PFSK-1 (cell line): ENCODE measurements around the gene STRADB.

Experiments
- FOXP2 ChIP-seq: optimal IDR thresholded peaks from 2 replicates; pipeline ENCODE3; 2011; ENCODE audit warnings: borderline replicate concordance, control low read depth, inconsistent platforms; ENCODE audit not compliant: insufficient read depth; ENCODE audit errors: extremely low read length, extremely low read depth
- POLR2AphosphoS5 ChIP-seq: IDR thresholded peaks from 2 replicates; pipeline ENCODE4 v1.6.1; 2012; ENCODE audit warnings: low read depth, mild to moderate bottlenecking, control low read depth, low read length, moderate library complexity
- SIN3A ChIP-seq: IDR thresholded peaks from 2 replicates; pipeline ENCODE4 v1.6.1; 2012; ENCODE audit warnings: mild to moderate bottlenecking, low read length, moderate library complexity, borderline replicate concordance; ENCODE audit not compliant: insufficient read depth
- TAF1 ChIP-seq: IDR thresholded peaks from 2 replicates; pipeline ENCODE4 v1.6.1; 2012; ENCODE audit warnings: low read length, control low read depth, borderline replicate concordance; ENCODE audit not compliant: insufficient read depth
- TF ChIP-seq, protein P1 (sequence below), 2 experiments: IDR thresholded peaks; 2 replicates each; pipeline versions ENCODE4 v1.6.1 to v1.8.0; 2011 to 2012; ENCODE audit warnings: low read depth in 2 of 2, low read length in 2 of 2, control low read depth in 1 of 2, inconsistent platforms in 1 of 2, mild to moderate bottlenecking in 1 of 2, moderate library complexity in 1 of 2; ENCODE audit not compliant: insufficient read depth in 1 of 2

STRADB gene

DNA sequence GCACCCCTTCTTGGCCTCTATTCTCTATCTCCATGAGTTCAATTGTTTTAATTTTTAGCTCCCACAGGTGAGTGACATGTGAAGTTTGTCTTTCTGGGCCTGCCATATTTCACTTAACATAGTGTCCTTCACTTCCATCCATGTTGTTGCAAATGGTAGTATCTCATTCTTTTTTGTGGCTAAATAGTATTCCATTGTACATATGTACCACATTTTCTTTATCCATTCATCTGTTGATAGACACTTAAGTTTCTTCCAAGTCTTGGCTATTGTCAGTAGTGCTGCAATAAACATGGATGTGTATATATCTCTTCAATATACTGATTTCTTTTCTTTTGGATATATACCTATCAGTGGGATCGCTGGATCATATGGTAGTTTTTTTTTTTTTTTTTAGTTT, 9.0 kb downstream of the STRADB start:
- TF ChIP-seq SIN3A: no peak
- TF ChIP-seq TAF1: no peak
- no peak for TF ChIP-seq POLR2AphosphoS5
- TF ChIP-seq, protein P1, sequence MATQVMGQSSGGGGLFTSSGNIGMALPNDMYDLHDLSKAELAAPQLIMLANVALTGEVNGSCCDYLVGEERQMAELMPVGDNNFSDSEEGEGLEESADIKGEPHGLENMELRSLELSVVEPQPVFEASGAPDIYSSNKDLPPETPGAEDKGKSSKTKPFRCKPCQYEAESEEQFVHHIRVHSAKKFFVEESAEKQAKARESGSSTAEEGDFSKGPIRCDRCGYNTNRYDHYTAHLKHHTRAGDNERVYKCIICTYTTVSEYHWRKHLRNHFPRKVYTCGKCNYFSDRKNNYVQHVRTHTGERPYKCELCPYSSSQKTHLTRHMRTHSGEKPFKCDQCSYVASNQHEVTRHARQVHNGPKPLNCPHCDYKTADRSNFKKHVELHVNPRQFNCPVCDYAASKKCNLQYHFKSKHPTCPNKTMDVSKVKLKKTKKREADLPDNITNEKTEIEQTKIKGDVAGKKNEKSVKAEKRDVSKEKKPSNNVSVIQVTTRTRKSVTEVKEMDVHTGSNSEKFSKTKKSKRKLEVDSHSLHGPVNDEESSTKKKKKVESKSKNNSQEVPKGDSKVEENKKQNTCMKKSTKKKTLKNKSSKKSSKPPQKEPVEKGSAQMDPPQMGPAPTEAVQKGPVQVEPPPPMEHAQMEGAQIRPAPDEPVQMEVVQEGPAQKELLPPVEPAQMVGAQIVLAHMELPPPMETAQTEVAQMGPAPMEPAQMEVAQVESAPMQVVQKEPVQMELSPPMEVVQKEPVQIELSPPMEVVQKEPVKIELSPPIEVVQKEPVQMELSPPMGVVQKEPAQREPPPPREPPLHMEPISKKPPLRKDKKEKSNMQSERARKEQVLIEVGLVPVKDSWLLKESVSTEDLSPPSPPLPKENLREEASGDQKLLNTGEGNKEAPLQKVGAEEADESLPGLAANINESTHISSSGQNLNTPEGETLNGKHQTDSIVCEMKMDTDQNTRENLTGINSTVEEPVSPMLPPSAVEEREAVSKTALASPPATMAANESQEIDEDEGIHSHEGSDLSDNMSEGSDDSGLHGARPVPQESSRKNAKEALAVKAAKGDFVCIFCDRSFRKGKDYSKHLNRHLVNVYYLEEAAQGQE (IDR thresholded peaks at IDR 0.05; ENCODE audit: insufficient read depth in 1 of 2, low read depth in 2 of 2, low read length in 2 of 2): no peak
- no peak for TF ChIP-seq FOXP2

DNA sequence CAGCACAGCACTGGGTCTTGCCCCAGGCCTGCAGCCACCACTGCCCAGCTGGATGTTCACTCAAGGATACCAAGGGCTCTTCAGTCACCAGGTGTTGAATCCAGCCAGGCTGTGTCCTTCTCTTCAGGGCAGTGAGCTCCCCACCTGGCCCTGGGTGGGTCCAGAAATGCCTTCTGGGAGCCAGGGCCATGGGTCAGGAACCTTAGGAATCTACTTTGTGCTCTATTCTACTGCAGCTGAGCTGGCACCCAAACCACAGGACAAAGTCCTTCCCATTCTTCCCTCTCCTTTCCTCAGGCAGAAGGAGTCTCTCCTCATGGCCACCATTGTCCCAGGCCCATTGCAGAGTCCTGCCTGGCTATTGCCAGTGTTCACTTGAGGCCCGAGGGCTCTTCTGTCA, 13.0 kb downstream of the STRADB start:
- TF ChIP-seq SIN3A (no peak), FOXP2 (no peak), TAF1 (no peak), POLR2AphosphoS5 (no peak)
- TF ChIP-seq, protein P1 (IDR thresholded peaks at IDR 0.05; ENCODE audit: insufficient read depth in 1 of 2, low read depth in 2 of 2, low read length in 2 of 2): no peak

DNA sequence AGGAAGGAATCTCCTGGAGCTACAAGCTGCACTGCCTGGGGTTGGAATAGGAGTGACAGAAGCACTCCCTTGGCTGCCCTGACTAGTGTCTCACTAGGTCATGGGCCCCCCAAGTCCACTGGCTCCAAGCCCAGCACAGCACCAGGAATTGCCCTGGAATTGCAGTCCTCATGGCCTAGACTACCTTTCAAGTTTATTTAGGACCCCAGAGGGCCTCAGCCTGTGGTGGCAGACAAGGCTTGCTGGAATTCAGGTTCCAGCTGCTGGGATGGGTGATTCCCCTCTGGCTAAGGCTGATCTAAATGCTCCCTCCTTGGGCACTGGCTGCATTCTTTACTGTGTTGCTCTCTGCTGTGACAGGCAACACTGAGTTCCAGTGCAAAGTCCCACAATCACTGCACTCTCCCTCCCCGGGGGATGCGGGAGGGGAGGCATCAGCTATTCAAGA, 14.0 kb downstream of the STRADB start:
- TF ChIP-seq POLR2AphosphoS5 (no peak), SIN3A (no peak), FOXP2 (no peak), TAF1 (no peak)
- TF ChIP-seq, protein P1 (IDR thresholded peaks at IDR 0.05; ENCODE audit: insufficient read depth in 1 of 2, low read depth in 2 of 2, low read length in 2 of 2): no peak

DNA sequence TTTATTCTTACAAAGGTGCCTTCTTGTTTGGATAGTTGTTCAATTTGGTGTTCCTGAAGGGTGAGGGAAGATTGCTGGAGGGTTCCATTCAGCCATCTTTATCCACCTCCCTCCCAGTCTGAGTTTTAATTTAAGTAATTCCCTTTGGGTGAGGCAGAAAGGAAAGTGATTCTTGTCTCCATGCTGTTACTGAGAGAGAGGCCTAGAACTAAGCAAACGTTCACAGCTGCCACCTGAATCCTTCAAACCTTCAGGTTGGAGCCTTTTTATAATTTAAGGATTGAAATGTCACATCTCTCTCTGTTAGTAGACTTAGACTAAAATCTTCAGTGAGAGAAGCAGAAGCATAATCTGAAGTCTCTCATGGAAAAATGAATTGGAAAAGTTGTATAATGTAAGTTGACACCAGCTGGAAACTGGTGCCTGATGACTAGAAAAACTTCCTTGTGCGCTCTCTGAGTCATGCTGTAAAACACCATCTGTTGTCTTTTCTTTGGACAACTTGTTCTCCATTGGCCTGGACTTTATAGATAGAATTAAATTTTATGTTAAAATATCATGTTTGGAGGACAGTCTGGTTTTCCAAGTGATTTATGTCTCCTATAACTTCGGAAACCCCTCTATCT, 14.6 kb downstream of the STRADB start:
- TF ChIP-seq SIN3A: no peak

DNA sequence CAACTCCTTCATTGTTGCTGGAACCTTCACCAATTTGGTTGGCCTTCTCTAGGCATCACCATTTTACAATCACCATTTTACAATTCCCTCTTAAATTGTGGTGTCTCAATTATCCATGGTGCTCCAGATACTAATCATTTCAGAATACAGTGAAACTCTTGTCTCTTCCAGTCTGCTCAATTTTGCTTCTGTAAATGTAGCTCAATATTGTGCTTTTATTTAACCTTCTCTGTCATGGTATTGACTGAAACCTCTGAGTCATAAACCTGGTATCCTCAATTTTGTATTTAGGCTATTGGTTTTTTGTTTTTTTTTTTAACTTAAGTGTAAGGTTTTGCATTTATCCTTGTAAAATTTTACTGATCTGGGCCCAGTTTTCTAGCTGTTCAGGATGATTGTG, 16.1 kb downstream of the STRADB start:
- TF ChIP-seq TAF1 (no peak), POLR2AphosphoS5 (no peak), SIN3A (no peak), FOXP2 (no peak)
- TF ChIP-seq, protein P1 (IDR thresholded peaks at IDR 0.05; ENCODE audit: insufficient read depth in 1 of 2, low read depth in 2 of 2, low read length in 2 of 2): no peak
